Erythroblast (primary cell): ENCODE results near the gene NISCH.

Source experiments
- DNase-seq, 2 experiments: peaks; one replicate each; lab custom pipeline; 2025; lab: John Stamatoyannopoulos, UW
- GATA1 ChIP-seq: IDR thresholded peaks from 2 replicates; pipeline ENCODE4 v1.6.1; 2011; ENCODE audit warnings: low read depth, mild to moderate bottlenecking, control low read depth, low read length, moderate library complexity
- POLR2A ChIP-seq: IDR thresholded peaks from 2 replicates; pipeline ENCODE4 v1.6.1; 2011; ENCODE audit warnings: mild to moderate bottlenecking, low read length

The NISCH gene

DNA sequence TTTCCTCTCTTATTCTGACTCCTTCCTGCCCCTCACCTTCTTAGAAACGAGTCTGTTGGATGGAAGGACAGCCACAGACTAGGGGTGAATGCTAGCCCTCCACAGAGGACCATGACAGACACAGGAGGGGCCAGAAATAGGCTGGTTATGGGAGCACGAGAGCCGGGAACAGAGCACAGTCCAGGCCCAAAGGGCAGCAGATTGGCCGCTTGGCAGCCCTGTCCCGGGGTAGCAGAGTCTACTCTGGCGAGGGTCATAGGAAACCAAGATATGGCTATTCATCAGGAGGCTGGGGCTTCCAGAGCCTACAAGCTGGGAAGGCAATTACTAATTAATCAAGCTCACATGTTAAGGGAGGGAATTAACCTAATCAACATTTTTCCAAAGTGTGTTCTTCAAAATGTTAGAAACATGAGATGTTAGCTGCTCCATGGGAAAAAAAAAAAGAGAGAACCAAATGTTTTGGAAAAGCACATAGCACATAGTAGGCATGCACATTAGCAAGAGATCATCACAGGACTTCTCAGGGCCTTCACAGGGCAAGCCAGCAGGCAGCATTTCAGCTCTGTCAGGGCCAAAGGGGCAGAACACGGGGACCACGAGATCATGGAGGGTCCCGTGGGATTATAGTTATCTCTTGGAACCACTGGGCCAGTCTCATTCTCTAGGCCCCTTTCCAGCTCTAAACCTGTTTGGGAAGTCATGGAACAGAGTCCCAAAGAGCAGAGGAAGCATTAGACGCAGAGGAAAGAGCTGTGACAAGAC lies 23.8 kb upstream of the NISCH start:
- TF ChIP-seq POLR2A: no peak
- no peak for TF ChIP-seq GATA1
- DNase-seq: no peak

DNA sequence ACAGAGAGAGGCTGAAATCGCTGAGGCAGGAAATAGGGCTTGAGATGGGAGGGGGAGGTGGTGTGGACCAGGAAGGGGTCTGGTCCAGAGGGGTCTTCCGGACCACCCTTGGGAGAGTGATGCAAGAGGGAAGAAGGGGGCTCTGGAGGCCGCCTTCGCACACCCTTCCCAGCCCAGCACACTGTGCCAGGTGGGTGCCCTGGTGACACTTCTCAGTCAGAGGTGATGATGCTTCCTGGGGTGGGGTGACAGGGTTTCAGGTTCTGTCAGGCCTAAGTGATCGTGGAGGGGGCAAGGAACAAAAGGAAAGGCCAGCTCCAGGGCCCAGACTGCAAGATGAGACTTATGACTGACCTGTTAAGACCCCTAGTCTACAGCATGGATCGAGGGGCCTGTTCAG lies 23.2 kb upstream of the NISCH start:
- no peak for DNase-seq
- TF ChIP-seq GATA1: no peak
- TF ChIP-seq POLR2A: no peak

DNA sequence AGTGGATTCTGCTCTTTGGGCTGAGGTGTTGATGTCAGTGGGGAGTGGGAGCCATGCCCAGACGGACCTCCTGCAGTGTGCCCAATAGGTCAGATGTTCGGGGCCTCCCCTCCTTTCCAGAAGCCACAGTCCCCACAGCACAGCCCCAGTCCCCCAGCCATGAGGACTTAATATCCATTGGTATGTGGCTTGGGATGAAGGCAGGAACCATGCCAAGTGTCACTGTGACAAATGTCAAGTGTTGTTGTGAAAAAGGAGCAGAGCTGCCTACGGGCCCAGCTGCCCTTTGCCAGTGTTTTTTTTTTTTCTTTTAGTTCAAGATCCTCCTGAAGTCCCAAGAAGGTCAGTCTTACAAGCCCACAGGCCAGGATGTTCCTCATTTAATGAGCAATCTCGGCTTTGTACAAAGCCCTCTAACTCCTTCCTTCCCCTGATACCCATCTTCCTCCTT lies 22.7 kb upstream of the NISCH start:
- no peak for DNase-seq

DNA sequence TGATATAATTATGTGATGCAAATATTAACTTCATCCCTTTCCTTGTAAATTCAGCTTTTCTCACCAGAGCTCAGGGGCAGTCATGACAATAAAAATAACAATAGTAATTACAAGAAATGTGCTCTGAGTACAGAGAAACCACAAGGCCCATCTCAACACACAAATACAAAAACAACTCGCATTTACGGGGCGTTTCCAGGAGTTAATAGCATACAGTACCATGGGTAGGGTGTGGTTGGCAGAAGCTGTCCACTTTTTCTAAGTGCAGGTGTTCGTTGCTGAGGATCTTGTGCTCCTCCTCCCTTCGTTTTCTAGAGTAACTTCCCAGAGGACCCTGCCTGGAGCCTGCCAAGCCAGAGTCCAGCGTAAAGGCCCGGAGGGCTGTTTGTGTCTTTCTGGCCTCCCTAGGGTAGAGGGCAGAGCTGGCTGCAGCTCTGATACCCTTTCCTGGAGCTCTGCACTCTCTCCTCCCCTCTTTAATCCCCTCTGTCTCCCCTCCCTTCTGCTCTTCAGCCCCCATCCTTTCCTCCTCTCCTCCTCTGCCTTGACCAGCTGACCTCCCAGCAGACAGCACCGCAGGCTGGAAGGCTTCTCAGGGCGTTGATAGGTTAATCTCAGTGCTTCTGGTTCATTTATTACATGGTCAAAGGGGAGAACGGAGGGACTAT lies 21.9 kb upstream of the NISCH start:
- no peak for TF ChIP-seq POLR2A
- no peak for TF ChIP-seq GATA1
- DNase-seq: no peak

More for the DNA sequence above, 22.7 kb upstream of the NISCH start:
- TF ChIP-seq POLR2A (no peak), GATA1 (no peak)

DNA sequence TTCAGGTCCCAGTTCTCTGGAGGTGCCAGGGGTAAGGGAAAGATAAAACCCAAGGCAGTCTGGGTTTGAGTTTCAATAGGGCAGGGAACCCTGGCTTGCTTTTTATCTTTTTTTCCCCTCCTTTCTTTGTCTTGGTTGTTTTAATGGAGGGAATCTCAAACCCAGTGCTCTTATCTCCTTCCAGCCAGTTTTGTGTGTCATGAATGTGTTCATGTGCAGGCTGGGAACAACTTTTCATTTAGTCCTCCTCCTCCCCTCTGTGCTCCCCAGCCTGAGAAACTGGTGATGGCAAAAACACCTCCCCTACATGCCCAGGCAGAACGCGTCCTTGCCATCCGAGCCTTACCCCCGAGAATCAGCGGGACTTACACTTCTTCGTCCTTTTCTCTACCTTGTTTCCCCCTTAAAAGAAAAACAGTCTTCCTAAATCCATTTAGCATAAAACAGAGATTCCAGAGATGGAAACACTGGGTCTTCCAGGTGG lies 21.4 kb upstream of the NISCH start:
- no peak for TF ChIP-seq GATA1
- no peak for TF ChIP-seq POLR2A
- no peak for DNase-seq

DNA sequence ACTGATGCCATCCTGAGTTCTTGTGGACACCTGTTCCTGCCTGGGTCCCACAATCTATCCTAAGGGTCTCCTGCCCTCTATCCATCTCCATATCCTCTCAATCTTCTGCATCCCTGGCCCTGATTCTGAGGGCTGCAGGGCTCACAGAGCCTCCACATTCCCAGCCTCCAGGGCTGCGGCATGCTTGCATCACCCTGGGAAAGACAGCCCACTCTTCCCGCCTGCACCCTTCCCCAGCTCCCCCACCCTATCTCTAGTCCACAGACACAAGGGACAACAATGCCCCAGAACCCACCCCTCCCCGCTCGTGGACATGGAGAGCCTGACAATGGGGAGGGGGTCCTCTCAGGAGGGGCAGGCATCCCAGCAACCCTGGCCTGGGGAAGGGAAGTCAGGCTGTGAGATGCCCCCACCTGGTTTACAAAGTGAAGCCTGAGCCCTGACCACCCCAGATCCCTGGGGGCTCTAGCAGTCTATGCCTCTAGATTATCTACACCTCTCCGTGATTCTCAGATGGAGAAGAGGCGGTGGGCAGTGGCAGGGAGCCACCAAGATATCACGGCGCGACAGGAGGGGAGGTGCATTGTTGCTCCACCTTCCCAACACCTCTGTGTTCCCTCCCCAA lies 20.8 kb upstream of the NISCH start:
- no peak for DNase-seq
- no peak for TF ChIP-seq GATA1
- TF ChIP-seq POLR2A: no peak

DNA sequence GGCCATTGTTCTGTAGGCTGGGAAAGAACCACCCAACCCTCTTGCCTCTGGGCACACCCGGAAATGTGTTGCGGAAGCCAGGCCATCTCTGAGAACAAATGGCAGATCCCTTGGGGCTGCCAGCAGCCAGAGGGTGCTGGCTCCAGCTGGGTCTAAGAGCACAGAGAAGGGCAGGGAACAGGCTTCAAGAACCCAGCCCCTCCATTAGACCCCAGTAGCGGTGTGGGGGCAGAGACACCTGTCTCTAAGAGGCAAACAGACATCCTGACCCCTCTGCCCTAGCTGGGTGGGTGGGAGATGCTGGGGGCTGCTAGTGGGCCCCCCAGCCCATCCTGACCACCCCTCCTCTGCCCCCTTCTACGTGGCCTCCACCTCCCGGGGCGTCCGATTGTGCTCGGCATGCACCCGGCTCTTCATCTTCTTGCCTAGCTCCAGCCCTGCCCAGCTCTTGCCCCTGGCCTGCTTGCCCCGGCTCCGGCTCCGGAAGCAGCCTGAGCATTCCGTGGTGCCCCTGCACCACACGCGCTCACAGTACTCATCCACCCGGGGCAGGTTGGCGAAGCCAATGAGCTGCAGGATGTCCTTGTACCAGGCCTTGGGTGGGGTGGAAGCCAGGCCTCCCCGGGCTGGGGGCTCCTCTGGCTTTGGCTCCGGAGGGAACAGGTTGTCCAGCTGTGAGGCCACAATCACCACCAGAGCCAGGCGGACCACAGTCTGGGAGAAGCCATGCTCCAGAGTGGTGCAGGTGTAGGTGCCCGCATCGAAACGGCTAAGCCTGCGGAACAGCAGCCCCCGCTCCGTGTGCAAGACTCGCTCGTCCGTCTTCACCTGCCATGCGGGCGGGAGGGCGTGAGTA lies 19.9 kb upstream of the NISCH start:
- DNase-seq: no peak
- TF ChIP-seq GATA1 (no peak), POLR2A (no peak)

DNA sequence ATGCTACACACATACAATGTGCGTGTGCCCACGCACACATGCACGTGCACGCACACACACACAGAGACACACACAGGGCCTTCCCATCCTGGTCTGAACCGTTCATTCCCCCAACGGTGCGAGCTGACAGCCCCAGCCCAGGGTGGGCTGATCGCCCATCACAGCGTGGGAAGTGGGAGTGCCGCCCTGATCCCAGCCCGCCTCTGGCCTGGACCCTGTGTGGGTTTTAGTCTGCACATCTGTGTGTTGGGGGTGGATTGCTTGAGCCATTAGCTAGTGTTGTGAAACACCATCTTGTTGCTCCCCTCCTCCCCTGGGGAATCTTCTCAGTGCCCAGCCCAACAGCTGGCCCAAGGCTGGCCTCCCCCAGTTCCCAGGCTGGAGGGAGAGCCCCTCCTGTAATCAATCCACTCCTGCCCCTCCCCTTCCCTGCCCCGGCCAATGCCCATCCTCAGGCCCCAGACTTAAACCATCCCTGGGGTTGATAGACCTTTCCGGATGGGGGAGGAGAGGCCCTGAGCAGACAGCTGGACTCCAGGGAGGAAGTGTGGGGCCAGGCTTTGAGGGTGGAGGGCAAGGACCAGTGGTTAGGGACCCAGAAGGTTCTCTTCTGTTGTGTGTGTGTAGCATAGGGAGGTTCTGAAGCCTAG lies 18.8 kb upstream of the NISCH start:
- no peak for DNase-seq
- TF ChIP-seq GATA1 (no peak), POLR2A (no peak)

DNA sequence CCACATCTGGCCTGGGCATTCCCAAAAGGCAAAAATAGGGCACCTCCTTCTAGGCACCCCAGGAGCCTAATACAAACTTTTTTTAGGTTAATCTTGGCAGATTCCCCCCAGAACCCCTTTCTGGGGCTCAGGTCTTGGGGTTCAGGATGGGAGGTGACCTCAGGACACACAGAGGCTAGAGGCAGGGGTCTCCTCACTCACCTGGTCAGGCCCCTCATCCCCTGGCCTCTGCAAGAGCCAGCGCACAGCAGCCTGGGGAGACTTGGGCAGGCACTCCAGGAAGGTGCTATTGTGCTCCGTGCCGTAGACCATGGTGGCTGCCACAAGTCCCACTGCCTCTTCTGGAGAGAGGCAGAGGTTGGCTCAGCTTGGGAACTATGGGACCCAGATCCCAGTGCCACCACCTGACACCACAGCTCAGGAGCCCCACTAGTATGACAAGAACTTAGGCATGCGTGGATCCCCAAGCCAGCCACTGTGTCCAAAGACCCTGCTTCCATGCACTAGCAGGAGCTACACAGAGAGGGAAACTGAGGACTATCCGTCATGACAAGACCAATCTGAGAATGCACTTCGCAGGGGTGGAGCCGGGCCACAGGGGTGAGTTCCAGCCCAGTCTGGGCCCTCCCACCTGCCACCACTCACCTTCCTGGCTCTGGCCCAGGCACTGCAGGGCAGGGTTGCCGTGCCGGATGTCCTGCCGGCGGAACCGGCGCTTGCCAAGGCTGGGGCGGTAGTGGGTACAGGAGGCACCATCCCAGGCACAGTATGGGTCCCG lies 17.9 kb upstream of the NISCH start:
- TF ChIP-seq POLR2A (no peak), GATA1 (no peak)
- no peak for DNase-seq

DNA sequence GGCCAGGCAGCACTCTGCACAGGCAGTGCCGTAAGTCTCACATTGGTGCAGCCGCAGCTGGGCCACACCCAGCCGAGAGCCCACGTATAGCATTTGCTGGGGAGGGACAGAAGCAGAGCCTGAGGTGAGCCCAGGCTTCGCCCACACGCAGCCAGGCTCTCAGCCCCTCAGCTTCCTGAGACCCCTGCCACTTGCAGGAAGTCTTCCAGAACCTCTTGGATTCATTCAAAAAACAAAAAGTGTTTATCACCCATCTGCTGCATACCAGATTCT lies 17.4 kb upstream of the NISCH start:
- TF ChIP-seq POLR2A (no peak), GATA1 (no peak)
- no peak for DNase-seq

DNA sequence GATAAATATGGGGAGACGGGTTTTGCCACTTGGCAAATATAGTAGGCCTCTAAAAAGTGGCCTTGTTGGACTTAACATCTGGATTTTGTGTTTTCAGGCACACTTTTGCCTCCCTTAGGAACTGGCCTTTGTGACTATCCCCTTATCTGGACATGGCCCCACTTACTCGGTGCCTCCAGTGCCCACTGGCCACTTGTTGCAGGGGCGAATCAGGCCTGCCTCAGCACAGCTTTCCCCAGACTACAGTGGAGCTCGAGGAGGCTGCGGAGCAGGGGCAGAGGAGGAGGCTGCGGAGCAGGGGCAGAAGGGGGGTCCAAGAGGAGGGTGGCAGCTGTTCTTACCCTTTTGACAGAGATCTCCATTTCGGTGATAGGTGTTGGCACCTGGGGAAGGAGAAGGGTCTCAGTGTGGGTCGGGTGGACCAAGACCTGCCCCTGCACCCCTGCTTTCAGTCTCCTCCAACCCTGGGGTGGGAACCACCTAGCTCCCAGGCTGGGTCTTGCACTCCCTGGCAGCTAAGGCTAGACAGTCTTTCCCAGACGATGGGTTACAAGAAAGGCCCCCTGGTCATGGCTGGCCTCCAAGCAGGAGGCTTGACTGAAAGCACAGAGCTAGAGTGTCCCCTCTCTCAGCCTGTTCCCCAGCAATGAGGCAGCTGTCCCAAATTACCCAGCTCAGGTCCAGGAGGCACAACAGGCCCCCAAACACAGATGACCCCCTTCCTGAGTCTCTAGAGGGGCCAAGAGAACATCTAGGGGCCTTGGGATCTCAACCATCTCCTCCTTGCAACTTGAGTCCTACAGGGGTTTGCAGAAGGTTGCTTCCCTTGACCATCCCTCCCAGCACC lies 16.6 kb upstream of the NISCH start:
- TF ChIP-seq POLR2A: no peak
- no peak for TF ChIP-seq GATA1

More for the DNA sequence above, 16.6 kb upstream of the NISCH start:
- DNase-seq: no peak
